ENCODE measurements around the gene HBD. TPM values are rescaled to one million over a fixed set of nuclear protein-coding genes. Genes with fewer than 3 reads are reported as not detected.

The HBD gene
- polyA plus RNA-seq, 1 of the 3 experiments (the other 2 are of a cell fraction) = not detected

DNA sequence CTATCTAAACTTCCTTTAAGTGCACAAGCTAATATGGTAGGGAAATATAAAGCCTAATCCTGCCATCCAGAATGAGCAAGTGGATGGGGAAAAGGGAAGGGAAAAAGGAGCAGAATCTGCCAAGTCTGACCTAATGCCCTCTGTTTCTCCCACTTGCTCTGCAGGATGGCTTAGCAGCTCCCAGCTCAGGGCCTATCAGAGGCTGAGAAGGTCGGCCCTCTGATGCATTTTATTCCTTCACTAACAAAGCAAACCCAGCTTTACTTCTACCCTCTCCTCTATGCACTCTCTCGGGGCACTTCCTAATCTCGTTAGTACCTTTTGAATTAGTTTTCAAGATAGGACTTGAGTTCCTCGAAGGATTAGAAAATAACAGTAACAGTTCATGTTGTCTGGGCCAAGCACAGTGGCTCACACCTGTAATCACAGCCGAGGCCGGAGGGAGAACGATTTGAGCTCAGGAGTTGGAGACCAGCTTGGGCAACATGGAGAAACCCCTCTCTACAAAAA is 23.9 kb downstream of the HBD start (continued):
- TF ChIP-seq EP300 (IDR thresholded peaks at IDR 0.05; ENCODE audit: borderline replicate concordance in 1 of 2, low read depth in 1 of 2, low read length in 1 of 2) (no peak), MXI1 (IDR thresholded peaks at IDR 0.05; ENCODE audit: low read depth, low read length) (no peak), SMC3 (IDR thresholded peaks at IDR 0.05; ENCODE audit: low read depth, low read length) (no peak), RCOR1 (IDR thresholded peaks at IDR 0.05; ENCODE audit: low read length) (no peak), YY1 (IDR thresholded peaks at IDR 0.05; ENCODE audit: low read depth) (no peak), MEF2A (IDR thresholded peaks at IDR 0.05; ENCODE audit: borderline replicate concordance, low read depth) (no peak)
- TF ChIP-seq, protein P1, sequence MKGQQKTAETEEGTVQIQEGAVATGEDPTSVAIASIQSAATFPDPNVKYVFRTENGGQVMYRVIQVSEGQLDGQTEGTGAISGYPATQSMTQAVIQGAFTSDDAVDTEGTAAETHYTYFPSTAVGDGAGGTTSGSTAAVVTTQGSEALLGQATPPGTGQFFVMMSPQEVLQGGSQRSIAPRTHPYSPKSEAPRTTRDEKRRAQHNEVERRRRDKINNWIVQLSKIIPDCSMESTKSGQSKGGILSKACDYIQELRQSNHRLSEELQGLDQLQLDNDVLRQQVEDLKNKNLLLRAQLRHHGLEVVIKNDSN (IDR thresholded peaks at IDR 0.05; ENCODE audit: borderline replicate concordance, low read depth) = no peak
- TF ChIP-seq, protein P2, sequence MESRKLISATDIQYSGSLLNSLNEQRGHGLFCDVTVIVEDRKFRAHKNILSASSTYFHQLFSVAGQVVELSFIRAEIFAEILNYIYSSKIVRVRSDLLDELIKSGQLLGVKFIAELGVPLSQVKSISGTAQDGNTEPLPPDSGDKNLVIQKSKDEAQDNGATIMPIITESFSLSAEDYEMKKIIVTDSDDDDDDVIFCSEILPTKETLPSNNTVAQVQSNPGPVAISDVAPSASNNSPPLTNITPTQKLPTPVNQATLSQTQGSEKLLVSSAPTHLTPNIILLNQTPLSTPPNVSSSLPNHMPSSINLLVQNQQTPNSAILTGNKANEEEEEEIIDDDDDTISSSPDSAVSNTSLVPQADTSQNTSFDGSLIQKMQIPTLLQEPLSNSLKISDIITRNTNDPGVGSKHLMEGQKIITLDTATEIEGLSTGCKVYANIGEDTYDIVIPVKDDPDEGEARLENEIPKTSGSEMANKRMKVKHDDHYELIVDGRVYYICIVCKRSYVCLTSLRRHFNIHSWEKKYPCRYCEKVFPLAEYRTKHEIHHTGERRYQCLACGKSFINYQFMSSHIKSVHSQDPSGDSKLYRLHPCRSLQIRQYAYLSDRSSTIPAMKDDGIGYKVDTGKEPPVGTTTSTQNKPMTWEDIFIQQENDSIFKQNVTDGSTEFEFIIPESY (IDR thresholded peaks at IDR 0.05; ENCODE audit: borderline replicate concordance, low read depth) = no peak

DNA sequence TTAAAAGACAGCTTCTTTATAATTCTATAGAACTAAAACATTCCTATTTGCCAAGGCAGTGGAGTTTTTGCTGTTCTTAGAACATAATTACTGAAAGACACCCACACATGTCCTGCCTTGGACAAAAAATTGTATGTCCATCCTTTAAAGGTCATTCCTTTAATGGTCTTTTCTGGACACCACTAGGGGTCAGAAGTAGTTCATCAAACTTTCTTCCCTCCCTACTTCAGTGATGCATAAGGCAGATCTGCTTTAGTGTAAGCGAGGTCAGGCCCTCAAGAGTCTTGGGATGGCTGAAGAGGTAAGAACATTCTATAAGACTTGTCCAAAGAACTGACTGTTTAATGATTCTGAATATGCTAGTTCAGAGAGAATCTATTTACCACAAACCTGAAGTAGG is 29.5 kb downstream of the HBD start:
- Histone ChIP-seq H3K4me3 (ENCODE audit: low read depth in 2 of 2, low read length in 1 of 2) (no peak overlapping the region), H3K4me2 (no peak overlapping the region), H3K9ac (no peak overlapping the region), H3K36me3 (replicated peaks in 1 of 2; ENCODE audit: control insufficient read depth in 1 of 2, insufficient read depth in 2 of 2, low read length in 1 of 2) (no peaks in the 10 kb centered on the region), H3K79me2 (ENCODE audit: insufficient read depth) (no peaks in the 10 kb centered on the region), H3K4me1 (ENCODE audit: control insufficient read depth in 1 of 2, insufficient read depth in 2 of 2, low read depth in 1 of 2, low read length in 1 of 2) (no peaks in the 10 kb centered on the region), H3K9me3 (no peaks in the 10 kb centered on the region), H2AFZ (ENCODE audit: low read depth) (no peak overlapping the region), H3K9me2 (no peaks in the 10 kb centered on the region), H3K27ac (ENCODE audit: low read depth in 2 of 2, low read length in 1 of 2) (no peak overlapping the region), H3K27me3 (ENCODE audit: insufficient read depth) (peaks cover 6% of the 10 kb centered on the region; the same call in 1 of the 2 replicates), H4K20me1 (ENCODE audit: insufficient read depth) (no peaks in the 10 kb centered on the region), H3F3A (replicated peaks; ENCODE audit: insufficient read depth) (no peaks in the 10 kb centered on the region)
- 0% methylated on average over 1 of the region's 1 CpG for WGBS (ENCODE audit: low lambda C conversion rate)
- ChIA-PET POLR2A (no interaction called here), CTCF (interaction anchor here (1.6 kb wide), 1 partner anchor 175 kb away, joined by 4 read pairs; no protein-coding TSS in a partner anchor)
- DNase-seq = peak; percentile 10
- TF ChIP-seq TAF1 (IDR thresholded peaks at IDR 0.05; ENCODE audit: borderline replicate concordance, low read depth, low read length) = no peak
- TF ChIP-seq, protein P3, sequence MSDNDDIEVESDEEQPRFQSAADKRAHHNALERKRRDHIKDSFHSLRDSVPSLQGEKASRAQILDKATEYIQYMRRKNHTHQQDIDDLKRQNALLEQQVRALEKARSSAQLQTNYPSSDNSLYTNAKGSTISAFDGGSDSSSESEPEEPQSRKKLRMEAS (IDR thresholded peaks at IDR 0.05; ENCODE audit: low read depth) = no peak
- peak; percentile 66 for TF ChIP-seq RAD21 (IDR thresholded peaks at IDR 0.05; ENCODE audit: low read length)
- no peak for TF ChIP-seq YY1 (IDR thresholded peaks at IDR 0.05; ENCODE audit: low read depth)
- TF ChIP-seq, protein P4, sequence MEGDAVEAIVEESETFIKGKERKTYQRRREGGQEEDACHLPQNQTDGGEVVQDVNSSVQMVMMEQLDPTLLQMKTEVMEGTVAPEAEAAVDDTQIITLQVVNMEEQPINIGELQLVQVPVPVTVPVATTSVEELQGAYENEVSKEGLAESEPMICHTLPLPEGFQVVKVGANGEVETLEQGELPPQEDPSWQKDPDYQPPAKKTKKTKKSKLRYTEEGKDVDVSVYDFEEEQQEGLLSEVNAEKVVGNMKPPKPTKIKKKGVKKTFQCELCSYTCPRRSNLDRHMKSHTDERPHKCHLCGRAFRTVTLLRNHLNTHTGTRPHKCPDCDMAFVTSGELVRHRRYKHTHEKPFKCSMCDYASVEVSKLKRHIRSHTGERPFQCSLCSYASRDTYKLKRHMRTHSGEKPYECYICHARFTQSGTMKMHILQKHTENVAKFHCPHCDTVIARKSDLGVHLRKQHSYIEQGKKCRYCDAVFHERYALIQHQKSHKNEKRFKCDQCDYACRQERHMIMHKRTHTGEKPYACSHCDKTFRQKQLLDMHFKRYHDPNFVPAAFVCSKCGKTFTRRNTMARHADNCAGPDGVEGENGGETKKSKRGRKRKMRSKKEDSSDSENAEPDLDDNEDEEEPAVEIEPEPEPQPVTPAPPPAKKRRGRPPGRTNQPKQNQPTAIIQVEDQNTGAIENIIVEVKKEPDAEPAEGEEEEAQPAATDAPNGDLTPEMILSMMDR (IDR thresholded peaks at IDR 0.05) = peak; percentile 71
- TF ChIP-seq, protein P5, sequence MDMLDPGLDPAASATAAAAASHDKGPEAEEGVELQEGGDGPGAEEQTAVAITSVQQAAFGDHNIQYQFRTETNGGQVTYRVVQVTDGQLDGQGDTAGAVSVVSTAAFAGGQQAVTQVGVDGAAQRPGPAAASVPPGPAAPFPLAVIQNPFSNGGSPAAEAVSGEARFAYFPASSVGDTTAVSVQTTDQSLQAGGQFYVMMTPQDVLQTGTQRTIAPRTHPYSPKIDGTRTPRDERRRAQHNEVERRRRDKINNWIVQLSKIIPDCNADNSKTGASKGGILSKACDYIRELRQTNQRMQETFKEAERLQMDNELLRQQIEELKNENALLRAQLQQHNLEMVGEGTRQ (IDR thresholded peaks at IDR 0.05; ENCODE audit: borderline replicate concordance, low read depth, low read length) = no peak
- TF ChIP-seq RXRA (IDR thresholded peaks at IDR 0.05; ENCODE audit: borderline replicate concordance, low read depth) = no peak
- peak; percentile 59 for TF ChIP-seq SMC3 (IDR thresholded peaks at IDR 0.05; ENCODE audit: low read depth, low read length)
- TF ChIP-seq, protein P6, sequence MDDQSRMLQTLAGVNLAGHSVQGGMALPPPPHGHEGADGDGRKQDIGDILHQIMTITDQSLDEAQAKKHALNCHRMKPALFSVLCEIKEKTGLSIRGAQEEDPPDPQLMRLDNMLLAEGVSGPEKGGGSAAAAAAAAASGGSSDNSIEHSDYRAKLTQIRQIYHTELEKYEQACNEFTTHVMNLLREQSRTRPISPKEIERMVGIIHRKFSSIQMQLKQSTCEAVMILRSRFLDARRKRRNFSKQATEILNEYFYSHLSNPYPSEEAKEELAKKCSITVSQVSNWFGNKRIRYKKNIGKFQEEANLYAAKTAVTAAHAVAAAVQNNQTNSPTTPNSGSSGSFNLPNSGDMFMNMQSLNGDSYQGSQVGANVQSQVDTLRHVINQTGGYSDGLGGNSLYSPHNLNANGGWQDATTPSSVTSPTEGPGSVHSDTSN (IDR thresholded peaks at IDR 0.05) = no peak
- no peak for TF ChIP-seq TEAD4 (IDR thresholded peaks at IDR 0.05; ENCODE audit: borderline replicate concordance, insufficient read depth)
- TF ChIP-seq NFIC (IDR thresholded peaks at IDR 0.05; ENCODE audit: borderline replicate concordance) = no peak
- TF ChIP-seq EZH2phosphoT487 (IDR thresholded peaks at IDR 0.05; ENCODE audit: borderline replicate concordance, low read depth) = no peak
- TF ChIP-seq ELF1 (IDR thresholded peaks at IDR 0.05) = no peak
- no peak for TF ChIP-seq EP300 (IDR thresholded peaks at IDR 0.05; ENCODE audit: borderline replicate concordance in 1 of 2, low read depth in 1 of 2, low read length in 1 of 2)
- no peak for TF ChIP-seq GABPA (IDR thresholded peaks at IDR 0.05; ENCODE audit: low read depth)
- TF ChIP-seq POLR2AphosphoS5 (IDR thresholded peaks at IDR 0.05; ENCODE audit: low read depth, low read length) = no peak
- TF ChIP-seq, protein P2 (IDR thresholded peaks at IDR 0.05; ENCODE audit: borderline replicate concordance, low read depth) = no peak

Data from SK-N-SH (cell line).